Lung (tissue), 12 donors: ENCODE data around the gene KIF25. TPM values are rescaled to one million over a fixed set of nuclear protein-coding genes. Genes with fewer than 3 reads are reported as not detected.

Experiments used
- ATAC-seq: fragments of 200-7000 bp; cut with Tn5 transposase; one replicate; pipeline ENCODE4 v1.9.1; 2020; ENCODE audit warnings: moderate number of reproducible peaks; ENCODE audit not compliant: insufficient read depth, low FRiP score
- DNase-seq, 3 donors: peaks; one replicate each; pipeline ENCODE4 v3.0.0-alpha.2; 2013 to 2017
- H3K27ac ChIP-seq, 2 donors: one replicate each; pipeline ENCODE4 v1.5.1; 2013; ENCODE audit warnings: mild to moderate bottlenecking in 2 of 2, moderate library complexity in 2 of 2, control low read depth in 1 of 2, inconsistent platforms in 1 of 2, low read depth in 1 of 2, low read length in 1 of 2
- H3K27me3 ChIP-seq, 3 donors: one replicate each; pipeline ENCODE4 v1.5.1; 2013; ENCODE audit warnings: low read length in 2 of 3; ENCODE audit not compliant: control insufficient read depth in 3 of 3, insufficient read depth in 3 of 3
- H3K36me3 ChIP-seq, 4 donors: one replicate each; pipeline ENCODE4 v1.5.1; 2013; ENCODE audit warnings: low read length in 4 of 4, mild to moderate bottlenecking in 1 of 4, moderate library complexity in 1 of 4; ENCODE audit not compliant: control insufficient read depth in 4 of 4, insufficient read depth in 4 of 4
- H3K4me1 ChIP-seq, 5 donors: one replicate each; pipeline ENCODE4 v1.5.1; 2013; ENCODE audit warnings: low read length in 5 of 5, mild to moderate bottlenecking in 2 of 5, moderate library complexity in 1 of 5; ENCODE audit not compliant: control insufficient read depth in 5 of 5, insufficient read depth in 5 of 5
- H3K4me3 ChIP-seq: one replicate; pipeline ENCODE4 v1.5.1; 2013; ENCODE audit warnings: mild to moderate bottlenecking, control low read depth, moderate library complexity
- H3K9ac ChIP-seq, 2 donors: one replicate each; pipeline ENCODE4 v1.5.1; 2013; ENCODE audit warnings: low read length in 2 of 2, control low read depth in 1 of 2; ENCODE audit not compliant: insufficient read depth in 1 of 2
- H3K9me3 ChIP-seq, 4 donors: one replicate each; pipeline ENCODE4 v1.5.1; 2013; ENCODE audit warnings: low read length in 3 of 4, mild to moderate bottlenecking in 1 of 4, moderate library complexity in 1 of 4; ENCODE audit not compliant: control insufficient read depth in 4 of 4, insufficient read depth in 3 of 4
- WGBS, 2 donors: extraction: QIAGEN DNeasy Blood & Tissue Kit; methylation state at CpG; one replicate each; pipeline ENCODE4 v1.1.7; 2013; 5-methylcytosine and 5-hydroxymethylcytosine counted together
- polyA plus RNA-seq, 2 donors: library from polyadenylated mRNA; stranded (reverse); fragments of 200-250 nt; gene quantifications; one replicate each; pipeline ENCODE4 v1.2.1, GENCODE V29; 2013
- total RNA-seq, 2 donors: library from RNA; depleted of rRNA in 1 of 2; stranded (reverse); fragments of >200 nt in 1 of 2; gene quantifications; one replicate each; pipeline ENCODE4 v1.2.1, GENCODE V29; 2014 to 2021
- TF ChIP-seq, protein P1 (sequence below): IDR thresholded peaks from 2 replicates; pipeline ENCODE4 v1.5.1; 2012; ENCODE audit warnings: mild to moderate bottlenecking; ENCODE audit errors: control extremely low read depth, extremely low read depth
- donor health status: control.
- donor health status: control.
- donor health status: Bipolar disorder and iron deficiency.
- donor health status: healthy.
- donor health status: DM: yes; HTN: yes; CAD: no.

Gene KIF25
- total and polyA plus RNA-seq, 4 donors: 0.24 to 5.3 (median 0.53) TPM

DNA sequence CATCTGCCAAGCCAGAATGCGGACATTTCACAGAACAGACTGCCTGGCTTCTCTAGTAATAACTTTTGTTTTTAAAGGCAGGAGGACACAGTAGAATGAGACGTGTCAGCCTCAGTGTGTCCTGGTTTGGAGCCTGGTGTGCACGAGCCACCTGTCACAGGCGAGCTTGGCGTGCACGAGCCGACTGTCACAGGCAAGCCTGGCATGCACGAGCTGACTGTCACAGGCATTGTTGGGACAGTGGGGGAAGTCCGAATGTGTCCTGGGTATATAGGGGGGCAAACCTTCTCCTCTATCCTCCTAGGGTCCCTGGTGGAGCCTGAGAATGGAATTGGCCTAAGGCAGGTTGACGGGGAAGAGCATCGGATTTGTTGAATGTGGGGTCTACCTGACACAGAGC, 7.5 kb downstream of the KIF25 start:
- 94 to 95% methylated on average over 11 of the region's 11 CpGs for whole genome bisulfite sequencing, 2 donors
- Histone ChIP-seq H3K4me3 (no peak overlapping the region), H3K9me3 (no peaks in the 10 kb centered on the region), H3K4me1 (peaks cover 0 to 2% (median 0%) of the 10 kb centered on the region in 5 donors), H3K27ac (no peak overlapping the region), H3K9ac (no peak overlapping the region), H3K27me3 (no peaks in the 10 kb centered on the region), H3K36me3 (no peaks in the 10 kb centered on the region)
- TF ChIP-seq, protein P1, sequence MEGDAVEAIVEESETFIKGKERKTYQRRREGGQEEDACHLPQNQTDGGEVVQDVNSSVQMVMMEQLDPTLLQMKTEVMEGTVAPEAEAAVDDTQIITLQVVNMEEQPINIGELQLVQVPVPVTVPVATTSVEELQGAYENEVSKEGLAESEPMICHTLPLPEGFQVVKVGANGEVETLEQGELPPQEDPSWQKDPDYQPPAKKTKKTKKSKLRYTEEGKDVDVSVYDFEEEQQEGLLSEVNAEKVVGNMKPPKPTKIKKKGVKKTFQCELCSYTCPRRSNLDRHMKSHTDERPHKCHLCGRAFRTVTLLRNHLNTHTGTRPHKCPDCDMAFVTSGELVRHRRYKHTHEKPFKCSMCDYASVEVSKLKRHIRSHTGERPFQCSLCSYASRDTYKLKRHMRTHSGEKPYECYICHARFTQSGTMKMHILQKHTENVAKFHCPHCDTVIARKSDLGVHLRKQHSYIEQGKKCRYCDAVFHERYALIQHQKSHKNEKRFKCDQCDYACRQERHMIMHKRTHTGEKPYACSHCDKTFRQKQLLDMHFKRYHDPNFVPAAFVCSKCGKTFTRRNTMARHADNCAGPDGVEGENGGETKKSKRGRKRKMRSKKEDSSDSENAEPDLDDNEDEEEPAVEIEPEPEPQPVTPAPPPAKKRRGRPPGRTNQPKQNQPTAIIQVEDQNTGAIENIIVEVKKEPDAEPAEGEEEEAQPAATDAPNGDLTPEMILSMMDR: no peak
- no peak for ATAC-seq
- DNase-seq: no peak

DNA sequence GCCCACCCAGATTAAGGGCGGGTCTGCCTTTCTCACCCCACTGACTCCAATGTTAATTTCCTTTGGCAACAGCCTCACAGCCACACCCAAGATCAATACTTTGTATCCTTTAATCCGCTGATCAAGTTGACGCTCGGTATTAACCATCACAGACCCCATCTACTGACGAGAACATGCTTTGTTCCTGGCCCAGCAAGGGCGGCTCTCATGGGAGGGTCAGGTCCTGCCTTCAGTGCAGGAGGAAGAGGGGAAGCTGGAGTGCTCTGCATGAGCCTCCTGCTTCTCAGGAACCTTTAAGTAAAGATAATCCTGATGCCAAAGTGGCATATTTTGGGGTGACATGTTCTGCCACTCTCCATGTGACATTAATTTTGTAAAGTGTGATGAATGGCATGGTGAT, 8.3 kb downstream of the KIF25 start:
- 96 to 98% methylated on average over 6 of the region's 6 CpGs for WGBS, 2 donors

DNA sequence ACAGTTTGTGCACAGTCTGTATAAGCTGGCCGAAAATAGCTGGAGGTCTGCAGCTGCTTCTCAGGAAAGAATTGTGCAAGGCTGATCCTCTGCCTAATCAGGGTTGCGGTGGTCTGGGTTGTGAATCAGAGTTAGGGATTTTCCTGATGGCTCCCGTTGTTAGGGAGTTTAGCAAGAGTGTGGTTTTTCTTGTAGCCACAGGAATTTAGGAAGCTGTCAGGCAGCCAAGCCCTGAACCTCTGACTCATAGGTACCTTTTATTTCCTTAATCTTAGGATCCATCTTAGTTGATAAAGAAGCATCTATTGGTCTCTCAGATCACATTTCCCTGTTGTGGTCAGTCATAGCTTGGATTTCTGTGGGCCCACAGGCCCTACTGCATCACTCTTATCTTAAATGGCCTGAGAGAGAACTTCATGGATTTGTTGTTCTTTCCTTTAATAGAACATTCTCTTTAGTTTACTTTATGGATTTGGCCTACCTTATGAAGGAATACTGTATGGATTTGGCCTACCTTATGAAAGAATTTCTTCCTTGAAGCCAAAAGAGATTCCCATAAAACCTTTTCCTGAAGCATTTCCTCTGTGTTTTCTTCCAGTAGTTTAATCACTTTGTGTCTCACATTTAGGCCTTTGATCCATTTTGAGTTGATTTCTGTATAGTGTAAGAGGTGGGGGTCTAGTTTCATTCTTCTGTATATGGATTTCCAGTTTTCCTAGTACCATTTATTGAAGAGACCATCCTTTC, 10.3 kb downstream of the KIF25 start:
- peak in 1 of 3 donors; percentile 23 for DNase-seq
- Histone ChIP-seq H3K27ac (peak overlapping the region in 1 of 2 donors; percentile 38), H3K9ac (no peak overlapping the region), H3K4me1 (peaks cover 0 to 2% (median 0%) of the 10 kb centered on the region in 5 donors), H3K36me3 (no peaks in the 10 kb centered on the region), H3K27me3 (no peaks in the 10 kb centered on the region), H3K9me3 (peaks cover 0 to 13% (median 6%) of the 10 kb centered on the region in 4 donors), H3K4me3 (no peak overlapping the region)
- TF ChIP-seq, protein P1: no peak
- 12 to 30% methylated on average over 3 of the region's 3 CpGs for WGBS, 2 donors
- ATAC-seq: peak; percentile 83

More for the DNA sequence above, 8.3 kb downstream of the KIF25 start:
- no peak for DNase-seq
- TF ChIP-seq, protein P1: no peak
- no peak overlapping the region for H3K4me3 ChIP-seq
- H3K9me3 ChIP-seq: peaks cover 0 to 5% (median under 1%) of the 10 kb centered on the region in 4 donors
- H3K36me3 ChIP-seq: no peaks in the 10 kb centered on the region
- H3K27ac ChIP-seq: no peak overlapping the region
- no peak overlapping the region for H3K9ac ChIP-seq
- no peaks in the 10 kb centered on the region for H3K27me3 ChIP-seq
- ATAC-seq: no peak
- H3K4me1 ChIP-seq: peaks cover 0 to 2% (median 0%) of the 10 kb centered on the region in 5 donors
